Fibroblast of upper back skin (primary cell): Measurements from ENCODE around the gene LGR4.
A peak's percentile ranks its signal among the peaks of the same experiment; 100 is the strongest.
"Not testable (repeated sequence)": the region's sequence is repeated elsewhere in the genome, so short reads cannot be mapped to it uniquely, and the experiment has no call there.

Experiments
- DNase-seq: peaks from one replicate; pipeline ENCODE4 v3.0.0-alpha.2; 2013

The LGR4 gene, protein sequence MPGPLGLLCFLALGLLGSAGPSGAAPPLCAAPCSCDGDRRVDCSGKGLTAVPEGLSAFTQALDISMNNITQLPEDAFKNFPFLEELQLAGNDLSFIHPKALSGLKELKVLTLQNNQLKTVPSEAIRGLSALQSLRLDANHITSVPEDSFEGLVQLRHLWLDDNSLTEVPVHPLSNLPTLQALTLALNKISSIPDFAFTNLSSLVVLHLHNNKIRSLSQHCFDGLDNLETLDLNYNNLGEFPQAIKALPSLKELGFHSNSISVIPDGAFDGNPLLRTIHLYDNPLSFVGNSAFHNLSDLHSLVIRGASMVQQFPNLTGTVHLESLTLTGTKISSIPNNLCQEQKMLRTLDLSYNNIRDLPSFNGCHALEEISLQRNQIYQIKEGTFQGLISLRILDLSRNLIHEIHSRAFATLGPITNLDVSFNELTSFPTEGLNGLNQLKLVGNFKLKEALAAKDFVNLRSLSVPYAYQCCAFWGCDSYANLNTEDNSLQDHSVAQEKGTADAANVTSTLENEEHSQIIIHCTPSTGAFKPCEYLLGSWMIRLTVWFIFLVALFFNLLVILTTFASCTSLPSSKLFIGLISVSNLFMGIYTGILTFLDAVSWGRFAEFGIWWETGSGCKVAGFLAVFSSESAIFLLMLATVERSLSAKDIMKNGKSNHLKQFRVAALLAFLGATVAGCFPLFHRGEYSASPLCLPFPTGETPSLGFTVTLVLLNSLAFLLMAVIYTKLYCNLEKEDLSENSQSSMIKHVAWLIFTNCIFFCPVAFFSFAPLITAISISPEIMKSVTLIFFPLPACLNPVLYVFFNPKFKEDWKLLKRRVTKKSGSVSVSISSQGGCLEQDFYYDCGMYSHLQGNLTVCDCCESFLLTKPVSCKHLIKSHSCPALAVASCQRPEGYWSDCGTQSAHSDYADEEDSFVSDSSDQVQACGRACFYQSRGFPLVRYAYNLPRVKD

DNA sequence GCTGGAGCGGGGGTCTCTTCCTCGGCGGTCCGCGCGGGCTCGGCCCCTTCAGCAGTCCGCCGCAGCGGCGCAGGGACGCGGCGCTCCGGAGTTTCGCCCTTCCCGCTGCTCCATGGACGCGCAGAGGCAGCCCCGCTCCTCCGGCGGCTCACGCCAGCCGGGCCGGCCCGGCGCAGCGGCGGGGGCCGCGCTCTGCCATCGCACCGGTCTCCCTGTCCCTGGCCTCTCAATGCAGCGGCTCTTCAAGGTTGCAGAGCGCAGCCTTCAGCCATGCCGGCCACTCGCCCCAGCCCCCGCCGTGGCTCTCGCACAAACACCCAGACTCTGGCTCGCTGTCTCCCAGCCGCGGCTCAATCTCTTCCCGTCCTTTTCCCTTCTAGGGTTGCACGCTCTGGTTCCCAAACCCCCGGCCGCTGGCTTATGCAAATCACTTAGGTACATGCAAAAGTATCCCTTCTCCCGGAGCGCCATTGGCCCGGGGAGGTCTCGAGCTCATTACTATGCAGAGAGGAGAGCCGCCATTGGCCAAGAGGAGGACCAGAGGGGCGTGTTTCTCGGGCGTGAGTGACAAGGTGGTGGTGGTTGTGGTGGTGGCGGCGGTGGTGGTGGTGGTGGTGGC lies at the start of gene LGR4:
TSS of gene LGR4 (minus strand) at position 393 of the 619 bp plus-strand sequence. CDS start 488 bp downstream, outside the sequence.
- DNase-seq: peak; percentile 95

DNA sequence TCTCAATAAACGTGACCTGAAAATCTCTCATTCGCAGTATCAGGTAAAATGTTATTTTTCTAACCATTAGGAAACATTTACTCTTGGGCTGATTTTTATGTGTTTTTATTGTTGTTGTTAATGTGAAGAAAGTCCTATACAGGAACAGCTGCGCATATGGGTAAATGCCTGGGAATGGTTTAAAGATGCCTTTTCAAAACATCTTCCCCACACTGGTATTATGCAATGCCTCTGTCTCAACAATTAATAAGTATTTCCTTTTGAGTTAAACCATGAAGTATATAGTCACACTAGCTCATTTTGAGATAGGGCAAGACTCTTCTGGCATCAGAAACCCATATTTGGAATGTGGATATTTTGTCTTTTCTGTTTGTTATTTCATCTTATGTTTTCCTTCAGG lies 47.6 kb upstream of the LGR4 start:
- no peak for DNase-seq

DNA sequence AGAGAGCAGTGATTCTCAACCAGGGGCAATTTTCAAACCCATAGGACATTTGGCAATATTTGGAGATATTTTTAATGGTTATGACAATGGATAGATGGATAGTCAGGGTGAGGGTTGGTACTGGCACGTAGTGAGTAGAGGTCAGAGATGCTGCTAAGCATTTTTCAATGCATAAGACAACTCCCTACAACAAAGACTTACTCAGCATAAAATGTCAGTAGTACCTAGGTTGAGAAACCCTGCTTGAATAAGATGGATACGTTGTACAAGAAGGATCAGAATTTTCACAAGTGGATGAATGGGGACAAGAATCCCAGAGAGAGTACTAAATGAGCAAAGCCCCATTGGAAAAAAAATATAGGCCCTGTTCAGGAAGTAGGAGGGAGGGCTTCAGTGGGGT lies 45.9 kb upstream of the LGR4 start:
- no peak for DNase-seq

DNA sequence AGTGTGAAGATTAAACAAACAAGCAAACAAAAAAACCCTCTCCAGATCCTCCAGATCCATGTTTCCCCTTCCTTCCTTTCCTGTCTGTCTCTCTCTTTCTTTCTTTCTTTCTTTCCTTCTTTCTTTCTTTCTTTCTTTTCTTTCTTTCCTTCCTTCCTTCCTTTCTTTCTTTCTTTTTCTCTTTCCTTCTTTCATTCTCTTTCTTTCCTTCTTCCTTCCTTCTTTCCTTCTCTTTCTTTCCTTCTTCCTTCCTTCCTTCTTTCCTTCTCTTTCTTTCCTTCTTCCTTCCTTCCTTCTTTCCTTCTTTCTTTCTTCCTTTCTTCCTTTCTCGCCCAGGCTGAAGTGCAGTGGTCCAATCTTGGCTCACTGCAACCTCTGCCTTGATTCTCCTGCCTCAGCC lies 44.9 kb upstream of the LGR4 start:
- not testable (repeated sequence) for DNase-seq

DNA sequence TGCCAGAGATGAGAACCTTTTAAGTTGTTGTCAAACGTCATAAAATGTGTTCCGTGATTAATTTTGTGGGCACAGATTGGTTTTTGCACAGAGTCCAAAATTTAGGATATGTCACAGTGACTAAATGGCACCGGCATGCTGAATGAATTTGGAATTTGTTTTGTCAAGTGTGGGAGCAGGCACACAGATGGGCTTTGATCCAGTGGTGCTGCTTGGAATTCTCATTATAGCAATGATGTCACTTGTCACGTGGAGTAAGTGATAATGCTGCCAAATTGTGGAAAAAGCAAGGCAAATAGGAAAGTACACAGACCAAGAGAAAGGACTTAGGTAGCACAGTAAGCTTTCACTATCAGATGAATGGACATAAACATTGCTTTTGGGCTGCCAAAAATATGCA lies 42.0 kb upstream of the LGR4 start:
- DNase-seq: peak; percentile 33

DNA sequence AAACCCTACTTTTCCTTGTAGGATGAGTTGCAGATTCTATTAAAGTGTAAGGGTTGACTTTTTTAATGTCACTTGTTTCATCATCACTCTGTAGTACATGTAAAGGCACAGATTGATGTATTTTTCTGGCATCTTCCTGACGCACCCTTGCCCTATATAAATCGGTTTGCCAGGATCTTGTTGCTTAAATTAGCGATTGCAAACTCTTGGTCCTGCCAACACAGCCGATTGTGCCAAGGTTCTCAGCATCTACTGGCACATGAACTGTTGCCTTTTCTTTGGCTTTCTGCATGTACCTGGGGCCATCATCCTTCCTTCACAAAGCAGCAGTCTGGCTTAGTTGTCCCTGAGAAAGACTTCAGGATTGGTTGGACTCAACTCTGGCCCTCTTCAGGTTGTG lies 41.5 kb upstream of the LGR4 start:
- DNase-seq: no peak

DNA sequence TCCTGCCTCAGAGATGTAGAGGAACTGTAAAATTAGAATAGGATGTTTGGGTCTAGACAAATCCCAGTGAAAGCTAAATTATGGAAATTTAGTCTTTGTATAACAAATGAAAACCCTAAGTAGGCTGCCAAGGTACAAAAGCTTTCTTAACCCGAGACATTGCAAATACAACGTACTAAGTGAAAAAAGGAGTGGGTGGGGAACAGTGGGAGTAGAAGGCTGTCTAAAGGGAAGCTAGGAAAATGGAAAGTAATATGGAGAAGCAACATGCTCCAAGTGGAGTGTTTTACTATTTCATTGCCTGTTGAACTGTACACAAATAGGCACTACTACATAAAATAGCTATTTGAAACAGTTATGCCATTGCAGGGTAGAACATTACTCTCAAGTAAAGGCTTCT lies 40.8 kb upstream of the LGR4 start:
- no peak for DNase-seq

DNA sequence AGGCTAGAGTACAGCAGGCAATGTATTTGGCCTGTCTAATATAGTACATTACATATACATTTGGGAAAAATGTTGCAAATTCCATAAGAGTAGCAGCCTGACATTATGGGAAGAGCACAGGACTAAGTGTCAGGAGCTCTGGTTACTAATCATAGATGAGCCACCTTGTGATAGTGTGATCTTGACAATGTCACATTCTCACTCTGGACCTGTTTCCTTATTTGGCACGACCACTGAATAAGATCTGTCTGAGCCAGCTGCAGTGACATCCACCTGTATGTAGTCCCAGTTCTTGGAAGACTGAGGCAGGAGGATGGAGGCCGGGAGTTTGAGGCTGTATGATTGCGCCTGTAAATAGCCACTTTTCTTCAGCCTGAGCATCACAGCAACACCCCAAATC lies 39.6 kb upstream of the LGR4 start:
- no peak for DNase-seq

DNA sequence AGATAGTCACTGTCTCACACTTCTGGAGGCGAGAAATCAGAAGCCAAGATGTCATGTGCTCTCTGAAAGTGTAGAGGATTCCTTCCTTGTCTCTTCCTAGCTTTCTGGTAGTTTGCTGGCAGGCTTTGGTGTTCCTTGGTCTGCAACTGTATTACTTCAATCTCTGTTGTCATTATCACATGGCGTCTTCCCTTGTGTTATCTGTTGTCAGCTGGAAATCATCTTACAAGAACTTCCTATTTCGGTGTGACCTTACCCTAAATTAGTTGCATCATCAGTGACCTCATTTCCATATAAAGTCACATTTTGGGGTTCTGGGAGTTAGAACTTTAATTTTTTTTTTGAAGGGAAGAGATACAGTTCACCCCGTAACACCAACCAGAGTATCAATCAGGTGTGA lies 37.3 kb upstream of the LGR4 start:
- DNase-seq: no peak

DNA sequence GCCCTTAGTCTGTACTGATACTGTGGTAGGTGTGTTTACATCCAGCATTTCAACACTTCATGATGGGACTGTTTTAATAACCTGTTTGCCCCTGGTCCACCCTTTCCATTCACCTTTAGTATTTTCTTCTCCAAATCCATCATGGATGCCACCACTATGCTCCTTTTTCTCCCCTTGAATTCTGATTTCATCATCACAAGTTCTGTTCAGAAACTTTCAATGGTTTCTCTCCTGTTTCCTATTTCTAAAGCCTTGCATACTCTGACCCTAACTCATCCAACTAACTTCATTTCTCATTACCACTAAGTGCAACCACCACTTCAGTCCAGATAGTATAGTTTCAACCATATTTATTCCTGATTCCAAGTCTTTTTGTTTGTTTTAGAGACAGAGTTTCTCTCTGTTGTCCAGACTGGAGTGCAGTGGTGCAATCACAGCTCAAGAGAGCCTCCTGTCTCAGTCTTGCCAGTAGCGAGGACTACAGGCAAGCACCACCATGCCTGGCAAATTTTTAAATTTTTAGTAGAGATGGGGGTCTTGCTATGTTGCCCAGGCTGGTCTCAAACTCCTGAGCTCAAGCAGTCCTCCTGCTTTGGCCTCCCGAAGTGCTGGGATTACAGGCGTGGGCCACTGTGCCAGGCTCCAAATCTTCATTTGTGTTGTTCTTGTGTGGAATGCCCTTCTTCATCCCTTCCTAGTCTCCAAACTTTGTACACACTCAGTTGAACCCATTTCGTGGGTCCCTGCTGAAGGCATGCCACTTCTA lies 35.1 kb upstream of the LGR4 start:
- no peak for DNase-seq

DNA sequence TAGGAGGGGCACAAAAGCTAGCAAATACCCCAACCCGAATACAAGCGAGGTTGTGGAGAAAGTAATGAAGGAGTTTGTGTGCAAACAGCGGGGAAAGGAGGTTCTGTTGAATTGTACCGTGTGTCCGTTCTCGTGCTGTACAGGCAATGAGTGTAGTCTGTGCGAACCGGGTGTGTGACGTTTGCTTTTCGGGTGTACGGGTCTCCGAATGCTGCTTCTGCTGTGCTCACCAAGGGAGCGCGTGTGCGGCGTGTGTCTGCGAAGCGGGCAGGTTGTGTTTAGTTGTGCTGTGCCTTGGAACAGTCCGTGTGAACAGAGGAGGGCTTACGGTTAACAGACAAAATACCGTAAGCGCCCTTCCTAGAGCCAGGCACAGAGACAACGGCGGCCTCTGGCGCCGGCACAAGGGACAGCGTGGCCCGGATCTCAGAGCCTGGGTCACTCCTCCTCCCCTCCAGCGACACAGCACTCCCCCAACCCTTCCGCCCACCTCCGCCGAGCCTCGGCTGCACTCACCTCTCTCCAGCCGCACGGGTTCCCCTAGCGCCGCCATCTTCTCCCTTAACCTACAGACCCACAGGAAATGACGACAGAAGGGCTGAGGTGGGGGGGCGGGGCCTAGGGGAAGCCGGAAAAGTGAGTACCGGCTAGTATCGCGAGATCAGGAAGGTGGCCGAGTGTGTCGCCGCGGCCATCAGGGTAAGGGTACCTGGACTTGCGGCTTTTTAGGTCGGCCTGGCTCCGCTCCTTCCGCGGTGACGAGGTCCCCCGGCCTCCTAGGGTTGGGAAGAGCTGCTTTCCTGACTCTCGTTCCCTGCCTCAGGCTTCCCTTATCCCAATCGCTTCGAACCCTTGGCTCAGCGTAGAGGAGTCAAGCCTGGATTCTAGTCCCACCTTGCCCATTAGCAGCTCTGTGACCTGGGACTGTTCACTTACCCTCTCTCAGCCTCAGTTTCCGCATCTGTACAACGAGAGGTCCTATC lies 33.9 kb upstream of the LGR4 start, which contains the start of gene LIN7C:
TSS of gene LIN7C (minus strand) at position 570 of the 983 bp plus-strand sequence. CDS start at position 553, 17 bp downstream.
- peak; percentile 96 for DNase-seq

DNA sequence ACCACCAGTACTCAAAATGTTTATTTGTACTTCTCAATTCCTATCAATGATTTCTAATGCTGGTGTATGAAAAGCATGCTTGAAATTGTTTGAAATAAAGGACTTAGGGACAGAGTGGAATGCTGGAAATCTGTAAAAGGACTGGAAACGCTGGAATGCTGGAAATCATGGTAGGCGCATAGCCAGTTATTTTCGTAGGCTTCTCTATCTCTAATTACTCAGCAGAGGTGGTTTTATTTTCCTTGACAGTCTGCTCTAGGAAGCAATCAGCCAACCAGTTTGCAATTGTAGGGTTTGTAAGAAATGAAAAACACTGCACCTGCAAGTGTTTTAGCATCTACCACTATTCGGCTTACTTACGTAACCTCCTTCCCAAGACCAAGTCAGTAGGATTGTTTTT lies 33.2 kb upstream of the LGR4 start:
- DNase-seq: no peak

DNA sequence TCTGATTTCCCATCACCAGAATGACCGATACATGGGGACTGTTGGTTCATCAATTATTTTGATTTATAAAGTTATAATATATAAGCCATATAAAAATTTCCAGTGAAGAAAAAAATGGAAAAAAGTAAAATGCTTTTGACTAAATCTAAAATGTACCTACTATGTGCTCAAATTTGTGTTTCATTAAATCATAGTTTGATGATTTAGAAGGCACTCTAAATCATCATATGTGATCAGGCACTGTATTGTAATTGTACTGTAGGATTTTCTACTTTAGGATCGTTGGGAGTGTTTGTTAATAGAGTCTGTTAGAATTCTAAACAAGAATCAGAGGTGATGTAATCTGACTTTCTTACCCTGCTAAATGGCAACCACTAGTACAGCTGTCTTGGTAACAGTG lies 31.6 kb upstream of the LGR4 start:
- DNase-seq: no peak

DNA sequence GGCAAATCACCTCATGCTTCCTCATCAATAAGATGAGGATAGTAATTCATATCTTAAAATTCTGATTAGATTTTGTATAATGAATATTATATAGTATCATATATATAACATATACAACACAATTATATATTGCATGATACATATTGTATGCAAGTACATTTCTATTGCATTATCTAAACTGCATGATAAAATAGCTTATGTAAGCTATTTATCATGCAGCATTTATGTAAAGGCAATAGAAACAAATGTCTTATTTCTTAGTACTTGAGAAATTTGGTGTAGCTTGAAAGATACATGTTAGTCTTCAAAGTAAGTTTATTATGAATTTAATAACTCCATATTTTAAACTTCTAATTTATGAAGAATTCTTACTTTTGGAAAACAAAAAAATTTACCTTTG lies 28.5 kb upstream of the LGR4 start:
- DNase-seq: no peak

DNA sequence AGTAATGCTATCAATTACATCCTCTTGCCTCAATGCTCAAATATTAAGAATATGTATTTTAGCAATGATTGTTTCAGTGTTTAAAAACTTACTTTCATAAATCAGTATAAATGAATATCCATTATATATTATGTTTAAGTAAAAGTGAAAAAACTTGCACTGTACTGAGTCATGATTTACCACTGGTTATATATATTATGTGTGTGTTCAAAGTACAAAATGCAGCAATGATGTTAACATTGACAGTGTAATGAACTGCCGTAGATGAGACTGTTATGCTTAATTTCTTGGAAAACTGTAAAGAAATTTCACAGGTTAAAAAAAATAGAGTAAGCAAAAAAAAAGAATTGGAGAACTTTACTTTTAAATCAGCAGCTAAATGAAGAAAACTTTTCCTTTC lies 25.3 kb upstream of the LGR4 start:
- no peak for DNase-seq

DNA sequence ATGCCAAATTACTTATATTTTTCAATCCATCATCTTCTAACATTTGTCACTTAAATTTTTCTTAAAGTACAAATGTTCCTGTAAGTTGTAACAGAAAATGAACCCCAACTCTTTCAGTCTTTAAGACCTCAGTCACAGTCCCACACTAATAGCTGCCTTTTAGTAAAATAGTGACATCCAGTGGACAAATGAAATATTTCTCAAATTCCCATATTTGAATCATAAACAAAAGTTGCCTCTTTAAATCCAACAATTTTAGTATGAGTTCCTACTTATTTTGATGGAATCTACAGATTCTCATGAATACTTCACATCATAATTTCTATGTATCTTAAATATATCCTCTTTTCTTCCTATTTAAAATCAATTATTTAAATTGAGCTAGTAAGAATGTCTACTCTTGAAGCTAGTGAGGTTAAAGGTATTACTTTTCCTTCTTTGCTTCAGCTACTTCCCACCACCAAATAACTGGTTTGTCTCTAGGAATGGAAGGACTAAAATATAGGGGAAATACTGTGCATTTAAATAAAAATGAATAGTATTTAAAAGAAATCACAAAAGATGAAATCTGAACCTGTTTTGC lies 24.8 kb upstream of the LGR4 start:
- peak; percentile 26 for DNase-seq

DNA sequence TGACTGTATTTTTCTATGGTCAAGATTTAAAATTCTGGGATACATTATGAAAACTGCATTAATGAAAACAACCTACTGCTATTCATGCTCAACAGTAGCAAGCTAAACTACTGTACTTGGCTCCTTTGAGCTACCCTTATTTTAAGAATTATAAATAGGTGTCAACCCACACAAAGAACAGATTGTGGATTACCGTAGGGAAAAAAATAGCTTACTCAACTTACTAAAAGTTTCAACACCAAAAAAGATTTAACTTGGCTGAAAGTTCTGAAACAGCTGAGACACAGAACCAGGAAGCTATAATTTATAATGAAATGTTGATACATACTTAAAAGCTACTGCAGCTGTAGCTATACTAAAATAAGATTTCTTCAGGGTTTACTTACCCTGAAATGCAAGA lies 23.9 kb upstream of the LGR4 start:
- peak; percentile 48 for DNase-seq

DNA sequence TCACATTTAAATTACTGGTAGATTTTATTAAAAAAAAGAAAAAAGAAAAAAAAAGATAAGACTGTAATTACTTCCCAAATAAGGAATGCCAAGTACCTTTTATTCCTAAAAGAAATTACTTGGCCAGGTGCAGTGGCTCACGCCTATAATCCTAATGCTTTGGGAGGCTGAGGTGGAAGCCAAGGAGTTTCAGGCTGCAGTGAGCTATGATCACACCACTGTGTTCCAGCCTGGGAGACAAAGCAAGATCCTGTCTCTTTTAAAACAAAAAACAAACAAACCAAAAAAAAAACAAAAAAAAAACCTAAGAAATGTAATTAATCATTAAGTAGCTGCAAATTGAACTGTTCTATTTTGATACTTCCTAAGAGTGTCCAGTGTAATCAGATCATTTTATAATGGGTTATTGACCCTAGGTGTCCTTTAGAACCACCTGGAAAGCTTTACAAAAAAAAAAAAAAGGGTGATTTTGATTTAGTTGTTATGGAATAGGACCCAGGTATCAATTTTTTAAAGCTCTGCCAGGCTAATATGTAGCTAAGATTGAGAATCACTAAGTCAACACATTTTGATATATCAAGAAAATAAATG lies 23.2 kb upstream of the LGR4 start:
- no peak for DNase-seq

DNA sequence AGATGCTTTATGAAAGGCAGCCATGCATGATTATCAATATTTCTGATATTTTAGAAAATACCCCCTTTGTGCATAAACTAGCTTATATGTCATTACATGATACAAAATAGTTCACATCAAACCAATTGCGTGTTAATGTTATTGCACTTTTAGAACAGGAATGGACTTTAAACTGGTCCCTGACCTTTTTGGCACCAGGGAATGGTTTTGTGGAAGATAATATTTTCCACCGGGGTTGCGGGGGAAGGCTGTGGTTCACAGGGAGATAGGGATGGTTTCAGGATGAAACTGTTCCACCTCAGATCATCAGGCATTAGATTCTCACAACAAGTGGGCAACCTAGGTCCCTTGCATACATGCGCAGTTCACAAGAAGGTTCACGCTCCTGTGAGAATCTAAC lies 16.5 kb upstream of the LGR4 start:
- DNase-seq: no peak

DNA sequence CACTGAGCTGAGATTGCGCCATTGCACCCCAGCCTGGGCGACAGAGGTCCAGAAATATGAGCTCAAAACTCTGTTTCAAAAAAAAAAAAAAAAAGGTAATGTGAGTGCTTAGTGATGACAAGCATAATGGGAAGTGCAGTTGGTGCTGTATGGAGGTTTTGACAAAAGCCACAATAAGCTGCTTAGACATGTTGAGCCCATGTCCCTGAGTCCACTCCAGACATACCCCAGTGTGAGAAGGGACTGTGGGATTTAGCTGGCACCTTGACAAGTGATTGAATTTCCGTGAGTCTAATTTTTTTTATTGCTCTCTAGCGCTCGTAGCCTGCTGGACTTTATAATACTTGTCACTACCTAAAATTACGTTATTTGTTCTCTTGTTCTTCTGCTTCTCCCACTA lies 15.1 kb upstream of the LGR4 start:
- no peak for DNase-seq
